Left kidney (tissue), 2 donors: Measurements from ENCODE around the gene PLCXD1. TPM values are rescaled to one million over a fixed set of nuclear protein-coding genes. Genes with fewer than 3 reads are reported as not detected.

Experiments used
- DNase-seq: peaks from one replicate; pipeline ENCODE4 v3.0.0-alpha.2; 2013
- polyA plus RNA-seq: library from polyadenylated mRNA; unstranded; fragments of 120-200 nt; gene quantifications from one replicate; pipeline ENCODE4 v1.2.1, GENCODE V29; 2013; ENCODE audit not compliant: insufficient read length

The PLCXD1 gene
- polyA plus RNA-seq, 1 donor = 34.9 TPM

GRCh38 chrX:333611-334311 is 52.6 kb downstream of the PLCXD1 start:
- no peak for DNase-seq

- DNase-seq = no peak
Observed at GRCh38 chrX:334331-334891, 53.2 kb downstream of the PLCXD1 start.

- no peak for DNase-seq
Observed at GRCh38 chrX:334971-335757, 54.0 kb downstream of the PLCXD1 start.

GRCh38 chrX:335758-336155 is 54.6 kb downstream of the PLCXD1 start:
- no peak for DNase-seq

GRCh38 chrX:336227-336626 is 55.0 kb downstream of the PLCXD1 start:
- no peak for DNase-seq

GRCh38 chrX:337331-337831 is 56.2 kb downstream of the PLCXD1 start:
- DNase-seq = no peak

GRCh38 chrX:338281-338835 is 57.2 kb downstream of the PLCXD1 start:
- DNase-seq = no peak

GRCh38 chrX:338836-339400 is 57.7 kb downstream of the PLCXD1 start:
- DNase-seq = no peak

- no peak for DNase-seq
Observed at GRCh38 chrX:340121-340520, 58.9 kb downstream of the PLCXD1 start.

GRCh38 chrX:340641-341423 is 59.7 kb downstream of the PLCXD1 start:
- DNase-seq = no peak

GRCh38 chrX:341541-342101 is 60.4 kb downstream of the PLCXD1 start:
- DNase-seq = no peak

- no peak for DNase-seq
Observed at GRCh38 chrX:344371-344901, 63.3 kb downstream of the PLCXD1 start.

GRCh38 chrX:345020-345925 is 64.1 kb downstream of the PLCXD1 start:
- DNase-seq = no peak

GRCh38 chrX:346034-346813 is 65.0 kb downstream of the PLCXD1 start:
- DNase-seq = no peak

GRCh38 chrX:347351-348117 is 66.4 kb downstream of the PLCXD1 start:
- DNase-seq = no peak

- no peak for DNase-seq
Observed at GRCh38 chrX:348461-349117, 67.4 kb downstream of the PLCXD1 start.

- no peak for DNase-seq
Observed at GRCh38 chrX:349196-349595, 68.0 kb downstream of the PLCXD1 start.

- DNase-seq = no peak
Observed at GRCh38 chrX:349702-350101, 68.5 kb downstream of the PLCXD1 start.
